NCI-H1105 (cell line): Measurements from ENCODE around the gene FBXO31.

Experiments
- DNase-seq: peaks from one replicate; lab custom pipeline; 2025; lab: John Stamatoyannopoulos, UW

FBXO31 gene

GRCh38 chr16:87278191-87279093 lies 105.1 kb downstream of the FBXO31 start:
- DNase-seq, result no peak
